NCI-H2029 (cell line): ENCODE data around the gene COL6A2.
"Not testable (repeated sequence)": the region's sequence is repeated elsewhere in the genome, so short reads cannot be mapped to it uniquely, and the experiment has no call there.

Experiments used
- DNase-seq: peaks from one replicate; lab custom pipeline; 2025; lab: John Stamatoyannopoulos, UW

COL6A2 gene

GRCh38 chr21:46156678-46157077 lies 58.8 kb downstream of the COL6A2 start:
- no peak for DNase-seq

DNA sequence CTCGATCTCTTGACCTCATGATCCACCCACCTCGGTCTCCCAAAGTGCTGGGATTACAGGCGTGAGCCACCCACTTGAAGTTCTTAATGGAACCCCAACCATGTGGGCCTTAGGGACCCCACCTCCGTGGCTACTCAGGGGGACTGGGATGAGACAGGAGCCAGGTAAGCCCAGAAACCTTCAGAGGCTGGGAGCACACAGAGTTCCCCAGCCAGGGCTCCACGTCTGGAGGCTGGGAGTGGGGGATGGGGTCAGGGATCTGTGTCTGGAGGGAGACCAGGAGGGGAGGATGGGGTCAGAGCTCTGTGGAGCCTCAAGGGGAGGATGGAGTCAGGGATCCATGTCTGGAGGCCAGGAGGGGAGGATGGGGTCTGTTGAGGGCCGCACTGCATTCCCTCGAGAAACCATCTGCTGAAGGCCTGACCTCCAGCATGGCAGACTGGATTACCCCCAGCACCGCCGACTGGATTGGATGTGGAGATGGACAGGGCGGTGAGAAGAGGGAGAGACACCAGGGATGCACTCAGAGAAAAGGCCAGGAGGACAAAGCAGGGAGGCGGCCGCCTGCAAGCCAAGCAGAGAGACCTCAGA lies 59.6 kb downstream of the COL6A2 start:
- no peak for DNase-seq

GRCh38 chr21:46157987-46158451 lies 60.1 kb downstream of the COL6A2 start:
- DNase-seq = no peak

DNA sequence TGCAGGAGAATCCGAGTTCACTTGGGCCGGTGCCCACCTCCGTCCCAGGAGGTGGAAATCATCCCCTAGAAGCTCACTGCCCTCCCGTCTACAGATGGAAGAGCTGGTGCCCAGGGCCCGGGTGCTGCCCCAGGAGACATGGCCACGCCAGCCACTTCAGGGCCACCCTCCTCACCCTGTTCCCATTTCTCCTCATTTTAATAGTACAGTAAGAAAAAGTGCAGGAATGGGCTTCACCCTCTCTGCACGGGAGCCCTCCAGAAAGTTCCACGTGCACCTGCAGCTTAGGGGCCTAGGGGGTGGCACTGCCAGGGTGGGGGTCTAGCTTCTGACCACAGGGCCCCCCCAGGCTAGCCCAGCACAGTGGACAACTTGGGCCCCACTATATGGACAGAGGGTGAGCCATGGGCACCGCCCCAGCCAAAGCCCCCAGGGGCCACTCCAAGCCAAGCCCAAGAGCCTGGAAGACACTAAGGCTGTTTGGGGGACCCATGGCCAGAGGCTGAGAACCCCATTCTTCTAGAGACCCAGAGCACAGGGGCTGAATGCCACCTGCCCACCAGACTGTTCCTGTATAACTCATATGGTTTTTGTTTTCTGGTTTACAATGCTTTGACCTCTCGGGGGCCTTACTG lies 60.9 kb downstream of the COL6A2 start:
- DNase-seq = no peak

DNA sequence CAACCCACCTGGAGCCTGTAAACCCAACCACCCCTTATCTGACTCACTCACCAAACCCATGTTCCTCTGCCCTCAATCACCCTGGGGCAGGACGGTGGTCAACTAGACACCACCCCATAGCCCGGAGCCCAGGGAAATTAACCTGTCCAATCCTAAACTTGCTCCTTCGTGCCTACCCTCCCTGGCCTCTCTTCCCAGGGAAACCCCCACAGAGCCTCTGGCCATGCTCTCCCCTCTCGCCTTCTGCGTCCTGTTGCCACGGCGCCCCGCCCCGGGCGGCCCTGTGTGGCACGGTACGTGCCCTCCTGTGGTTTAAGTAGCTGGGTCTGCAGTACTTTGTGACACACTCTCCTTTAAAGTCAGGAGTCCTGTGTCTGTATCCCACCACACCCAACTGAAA lies 61.5 kb downstream of the COL6A2 start:
- no peak for DNase-seq

- no peak for DNase-seq
These were observed 62.1 kb downstream of the COL6A2 start for GRCh38 chr21:46159841-46160656.

GRCh38 chr21:46160657-46160906 lies 62.7 kb downstream of the COL6A2 start:
- no peak for DNase-seq

GRCh38 chr21:46160907-46161632 lies 63.2 kb downstream of the COL6A2 start:
- no peak for DNase-seq

DNA sequence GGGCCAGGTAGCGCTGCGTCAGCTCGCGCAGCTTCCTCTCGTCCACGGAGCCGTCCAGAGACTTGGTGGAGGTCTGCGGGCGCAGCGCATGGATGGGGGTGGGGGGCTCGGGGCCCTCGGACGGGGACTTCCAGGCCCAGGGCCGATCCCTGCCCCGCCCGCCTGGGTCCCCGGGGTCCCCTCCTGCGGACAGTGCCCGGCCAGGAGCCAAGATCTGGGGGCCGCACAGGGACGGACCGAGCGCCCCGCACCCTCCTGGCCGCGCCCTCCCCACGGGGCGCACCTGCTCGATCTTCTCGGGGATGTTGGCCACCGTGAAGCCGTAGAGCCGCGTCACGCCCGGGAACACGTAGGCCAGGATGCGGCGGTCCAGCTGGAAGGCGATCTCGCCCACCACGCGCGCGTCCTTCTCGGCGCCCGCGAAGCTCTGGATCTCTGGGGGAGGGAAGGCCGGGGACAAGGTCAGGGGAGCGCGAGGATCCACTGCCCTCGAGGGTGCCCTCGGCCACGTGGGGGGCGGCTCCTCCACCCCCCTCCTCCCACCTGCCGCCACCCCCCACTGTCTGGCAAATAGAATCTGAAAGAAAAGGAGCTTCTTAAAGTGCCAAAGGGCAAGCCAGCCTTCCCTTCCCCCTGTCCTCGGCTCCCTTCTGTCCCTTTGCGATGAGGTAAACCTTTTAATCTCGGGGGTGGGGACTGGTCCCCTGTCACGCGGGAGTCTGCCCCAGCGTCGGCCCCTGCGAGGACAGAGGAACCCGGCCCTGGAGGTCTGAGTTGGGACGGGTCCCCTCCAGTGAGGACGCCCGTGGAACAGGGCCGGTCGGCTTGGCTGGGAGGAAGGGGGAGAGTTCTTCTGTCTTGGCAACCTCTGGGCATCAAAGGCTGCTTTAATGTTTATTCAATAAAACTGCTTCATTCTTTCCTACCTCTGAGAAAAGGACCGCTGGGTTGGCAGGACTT lies 64.0 kb downstream of the COL6A2 start:
- DNase-seq = no peak

DNA sequence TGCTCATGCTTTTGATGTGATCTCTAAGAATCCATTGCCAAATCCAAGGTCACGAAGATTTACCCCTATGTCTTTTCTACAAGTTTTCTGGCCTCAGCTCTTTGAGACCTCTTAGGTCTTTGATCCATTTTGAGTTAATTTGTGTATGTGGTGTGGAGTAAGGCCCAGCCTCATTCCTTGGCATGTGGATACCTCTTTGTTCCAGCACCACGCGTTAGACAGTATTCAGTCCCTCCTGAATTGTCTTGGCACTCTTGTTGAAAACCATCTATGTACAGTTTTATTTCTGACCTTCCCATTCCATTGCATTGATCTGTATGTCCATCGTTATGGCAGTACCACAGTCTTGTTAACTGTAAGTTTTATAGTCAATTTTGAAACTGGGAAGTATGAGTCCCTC lies 65.5 kb downstream of the COL6A2 start:
- DNase-seq = no peak

- DNase-seq = no peak
These were observed 67.2 kb downstream of the COL6A2 start for GRCh38 chr21:46165098-46165497.

GRCh38 chr21:46168238-46168637 lies 70.3 kb downstream of the COL6A2 start:
- DNase-seq = no peak

DNA sequence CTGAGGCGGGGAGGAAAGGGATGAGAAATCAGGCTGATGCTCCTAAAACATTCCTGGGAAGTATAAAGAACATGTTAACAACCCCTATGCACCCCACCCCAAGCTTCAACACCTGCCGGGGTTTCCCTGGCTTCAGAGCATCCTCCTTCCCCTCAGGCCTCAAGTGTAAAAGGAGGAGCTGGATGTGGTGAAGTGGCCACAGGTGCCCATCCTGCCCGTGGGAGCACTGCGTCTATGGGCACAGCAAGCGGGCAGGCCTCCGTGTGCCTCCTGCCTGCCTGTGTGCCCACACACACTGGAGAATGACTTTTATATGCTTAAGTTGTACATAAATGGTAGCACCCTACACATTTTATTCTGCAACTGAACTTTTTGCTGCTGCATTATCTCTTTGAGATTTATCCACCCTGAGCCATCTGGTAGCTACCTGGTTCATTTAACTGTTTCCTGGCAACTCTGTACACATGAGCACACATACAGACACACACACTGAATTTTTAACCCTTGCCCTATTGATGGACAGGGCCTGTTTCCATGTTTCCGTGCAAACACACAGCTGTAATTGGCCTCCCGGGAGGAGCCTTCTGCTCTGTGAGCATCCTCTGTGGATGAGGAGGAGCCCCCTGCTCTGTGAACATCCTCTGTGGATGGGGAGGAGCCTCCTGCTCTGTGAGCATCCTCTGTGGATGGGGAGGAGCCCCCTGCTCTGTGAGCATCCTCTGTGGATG lies 70.9 kb downstream of the COL6A2 start:
- DNase-seq = no peak

- not testable (repeated sequence) for DNase-seq
These were observed 72.7 kb downstream of the COL6A2 start for GRCh38 chr21:46170436-46171193.

- DNase-seq = no peak
These were observed 73.7 kb downstream of the COL6A2 start for GRCh38 chr21:46171585-46171984.

GRCh38 chr21:46171996-46172862 lies 74.3 kb downstream of the COL6A2 start:
- DNase-seq = no peak

DNA sequence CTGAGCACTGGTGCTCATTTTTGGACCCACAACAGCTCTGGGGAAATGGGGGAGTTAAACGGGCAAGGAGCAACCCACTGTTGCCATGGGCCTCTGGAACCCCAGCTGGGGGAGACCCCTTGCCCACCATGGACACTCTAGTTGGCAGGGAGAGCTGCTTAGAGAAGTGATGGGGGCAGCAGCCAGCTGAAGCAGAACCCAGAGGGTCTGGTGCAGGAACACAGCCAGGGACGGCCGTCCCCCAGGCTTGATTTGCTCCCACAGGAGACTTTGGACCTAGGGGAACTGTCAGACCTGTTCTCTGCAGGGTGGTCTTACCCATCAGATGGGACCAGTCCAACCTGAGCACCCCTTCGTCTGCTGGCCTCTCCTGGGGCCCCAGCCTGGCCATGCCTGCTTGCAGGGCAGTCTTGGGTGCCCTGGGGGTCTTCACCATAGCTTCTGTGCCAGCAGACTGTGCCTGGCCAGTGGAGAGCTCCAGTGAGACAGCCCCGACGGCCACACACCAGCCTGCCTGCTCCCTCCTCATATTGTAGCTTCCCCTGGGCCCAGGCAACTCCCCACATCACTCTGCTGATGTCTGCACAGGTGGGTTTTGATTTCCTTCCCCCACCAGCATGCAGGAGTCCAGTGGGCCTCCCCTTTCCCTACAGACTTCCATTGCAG lies 75.1 kb downstream of the COL6A2 start:
- DNase-seq = no peak

DNA sequence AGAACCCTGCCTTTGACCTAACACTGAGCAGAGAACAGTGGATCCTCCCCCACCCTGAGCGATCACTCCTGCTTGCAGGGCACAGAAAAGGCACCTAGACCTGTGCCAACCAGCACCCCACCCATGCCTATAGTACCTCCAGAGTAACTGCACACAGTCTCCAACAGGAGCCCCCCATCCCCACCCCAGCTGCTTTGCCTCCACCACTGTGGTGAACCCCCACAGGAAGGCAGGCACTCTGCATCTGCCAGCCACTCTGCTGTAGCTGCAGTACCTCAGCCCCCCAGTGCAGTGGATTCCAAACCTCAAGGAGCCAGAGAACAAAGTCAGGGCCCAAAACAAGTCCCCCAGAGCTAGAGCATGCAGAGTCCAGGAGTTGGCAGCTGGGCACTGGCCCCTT lies 75.7 kb downstream of the COL6A2 start:
- DNase-seq = no peak
